CD4-positive, CD25-positive, alpha-beta regulatory T cell (primary cell): ENCODE data around the gene PITPNM1. TPM values are rescaled to one million over a fixed set of nuclear protein-coding genes. Genes with fewer than 3 reads are reported as not detected.

Experiments
- ATAC-seq, 2 donors: fragments of 150-1000 bp; cut with Tn5 transposase; one replicate each; pipeline ENCODE4 v1.10.0; 2021; ENCODE audit warnings: low read depth in 2 of 2, moderate number of reproducible peaks in 2 of 2, moderate library complexity in 1 of 2
- DNase-seq, 3 donors: peaks; one replicate each; pipeline versions ENCODE4 v3.0.0 to v3.0.0-alpha.2; 2012 to 2022; ENCODE audit warnings: mixed read lengths in 1 of 3
- H3K27ac ChIP-seq: one replicate; pipeline ENCODE4 v1.7.0; 2013; ENCODE audit warnings: mild to moderate bottlenecking, low read length; ENCODE audit not compliant: insufficient read depth, poor library complexity, severe bottlenecking
- H3K27me3 ChIP-seq: one replicate; pipeline ENCODE4 v1.7.0; 2013; ENCODE audit warnings: low read length; ENCODE audit not compliant: control insufficient read depth, insufficient read depth
- H3K36me3 ChIP-seq: one replicate; pipeline ENCODE4 v1.7.0; 2013; ENCODE audit warnings: mild to moderate bottlenecking, low read length, moderate library complexity; ENCODE audit not compliant: control insufficient read depth, insufficient read depth
- H3K4me1 ChIP-seq: 2 replicates; pipeline ENCODE4 v1.7.0; 2013; ENCODE audit warnings: mild to moderate bottlenecking, low read length; ENCODE audit not compliant: insufficient read depth, control insufficient read depth, poor library complexity, severe bottlenecking
- H3K4me3 ChIP-seq: one replicate; pipeline ENCODE4 v1.7.0; 2013; ENCODE audit warnings: low read depth, mild to moderate bottlenecking, low read length, moderate library complexity
- H3K9me3 ChIP-seq, 2 experiments: 1 replicate in 1 of 2; 2 replicates in 1 of 2; pipeline ENCODE4 v1.7.0; 2013; ENCODE audit warnings: low read length in 2 of 2, mild to moderate bottlenecking in 1 of 2, moderate library complexity in 1 of 2; ENCODE audit not compliant: control insufficient read depth in 2 of 2
- H3K27ac Mint-ChIP-seq, 3 donors: one replicate each; pipeline ENCODE4 v1.8.0; 2020 to 2022; ENCODE audit warnings: mild to moderate bottlenecking in 3 of 3, mixed read lengths in 3 of 3, moderate library complexity in 2 of 3
- H3K27me3 Mint-ChIP-seq: one replicate; pipeline ENCODE4 v1.8.0; 2022; ENCODE audit warnings: mild to moderate bottlenecking, mixed read lengths
- H3K36me3 Mint-ChIP-seq: one replicate; pipeline ENCODE4 v1.8.0; 2020; ENCODE audit warnings: mixed read lengths
- H3K4me1 Mint-ChIP-seq, 4 donors: one replicate each; pipeline ENCODE4 v1.8.0; 2020 to 2022; ENCODE audit warnings: mixed read lengths in 4 of 4, mild to moderate bottlenecking in 1 of 4
- H3K4me3 Mint-ChIP-seq, 4 donors: one replicate each; pipeline ENCODE4 v1.8.0; 2020 to 2022; ENCODE audit warnings: mild to moderate bottlenecking in 4 of 4, mixed read lengths in 4 of 4, moderate library complexity in 3 of 4
- H3K9me3 Mint-ChIP-seq, 7 donors: one replicate each; pipeline ENCODE4 v1.8.0; 2020 to 2022; ENCODE audit warnings: mixed read lengths in 7 of 7, mild to moderate bottlenecking in 3 of 7, moderate library complexity in 2 of 7
- polyA plus RNA-seq, 4 donors: library from polyadenylated mRNA; unstranded; fragments of 300-500 nt; fragmentation: Illumina TruSeq; gene quantifications; one replicate each; pipeline ENCODE4 v1.2.3, GENCODE V29; 2021
- total RNA-seq: library from RNA; stranded (reverse); gene quantifications from one replicate; pipeline ENCODE4 v1.2.3, GENCODE V29; 2022

PITPNM1 gene
- total and polyA plus RNA-seq, 5 donors from 2014 or later, result 15.7 to 116 (median 17.9) TPM

GRCh38 chr11:67505605-67506396 lies 638 bp upstream of the PITPNM1 start:
- peaks cover 49% of the 10 kb centered on the region for H3K4me1 ChIP-seq
- peaks cover 8 to 51% (median 34%) of the 10 kb centered on the region in 4 donors for H3K4me1 Mint-ChIP-seq
- DNase-seq (peak; percentile 84 to 92 (median 88)), ATAC-seq (peak; percentile 43 to 50)
- peaks cover 6% of the 10 kb centered on the region for H3K36me3 Mint-ChIP-seq
- H3K9me3 Mint-ChIP-seq, result no peaks in the 10 kb centered on the region
- no peaks in the 10 kb centered on the region for H3K9me3 ChIP-seq
- peak overlapping the region; percentile 98 for H3K27ac ChIP-seq
- peak overlapping the region; percentile 55 for H3K4me3 ChIP-seq
- peak overlapping the region; percentile 90 to 98 (median 94) for H3K4me3 Mint-ChIP-seq
- H3K36me3 ChIP-seq, result peaks cover 17% of the 10 kb centered on the region
- peaks cover 19% of the 10 kb centered on the region for H3K27me3 Mint-ChIP-seq
- peak overlapping the region; percentile 86 to 96 (median 94) for H3K27ac Mint-ChIP-seq
- H3K27me3 ChIP-seq, result peaks cover 3% of the 10 kb centered on the region

- Mint-ChIP-seq H3K4me3 (peak overlapping the region; percentile 90 to 94 (median 92)), H3K4me1 (peaks cover 10 to 53% (median 38%) of the 10 kb centered on the region in 4 donors), H3K27ac (peak overlapping the region in 2 of 3 donors; percentile 73 to 80), H3K36me3 (peaks cover 10% of the 10 kb centered on the region), H3K9me3 (no peaks in the 10 kb centered on the region), H3K27me3 (peaks cover 6% of the 10 kb centered on the region)
- peak overlapping the region; percentile 98 for H3K27ac ChIP-seq
- H3K4me3 ChIP-seq, result peak overlapping the region; percentile 53
- H3K4me1 ChIP-seq, result peaks cover 49% of the 10 kb centered on the region
- peaks cover 29% of the 10 kb centered on the region for H3K36me3 ChIP-seq
- no peaks in the 10 kb centered on the region for H3K9me3 ChIP-seq
- H3K27me3 ChIP-seq, result no peaks in the 10 kb centered on the region
- DNase-seq (peak; percentile 42 to 52 (median 43)), ATAC-seq (no peak)
Observed at GRCh38 chr11:67504005-67504949, 886 bp downstream of the PITPNM1 start.

GRCh38 chr11:67503119-67504004 lies 1.8 kb downstream of the PITPNM1 start:
- Mint-ChIP-seq H3K4me3 (peak overlapping the region; percentile 80 to 92 (median 88)), H3K27ac (peak overlapping the region; percentile 39 to 97 (median 78)), H3K9me3 (no peaks in the 10 kb centered on the region), H3K36me3 (peaks cover 10% of the 10 kb centered on the region), H3K27me3 (no peaks in the 10 kb centered on the region), H3K4me1 (peaks cover 10 to 45% (median 32%) of the 10 kb centered on the region in 4 donors)
- H3K27me3 ChIP-seq, result no peaks in the 10 kb centered on the region
- H3K4me3 ChIP-seq, result no peak overlapping the region
- peaks cover 32% of the 10 kb centered on the region for H3K36me3 ChIP-seq
- ATAC-seq, result no peak
- H3K4me1 ChIP-seq, result peaks cover 44% of the 10 kb centered on the region
- no peaks in the 10 kb centered on the region for H3K9me3 ChIP-seq
- H3K27ac ChIP-seq, result peak overlapping the region; percentile 47
- DNase-seq, result no peak

GRCh38 chr11:67502328-67502979 lies 2.7 kb downstream of the PITPNM1 start:
- no peaks in the 10 kb centered on the region for H3K27me3 ChIP-seq
- no peak overlapping the region for H3K4me3 ChIP-seq
- no peak overlapping the region for H3K27ac ChIP-seq
- Mint-ChIP-seq H3K27me3 (no peaks in the 10 kb centered on the region), H3K4me1 (peaks cover 10 to 45% (median 32%) of the 10 kb centered on the region in 4 donors), H3K36me3 (peaks cover 10% of the 10 kb centered on the region), H3K4me3 (peak overlapping the region; percentile 80 to 92 (median 88)), H3K27ac (peak overlapping the region in 2 of 3 donors; percentile 39 to 78), H3K9me3 (no peaks in the 10 kb centered on the region)
- DNase-seq (no peak), ATAC-seq (no peak)
- peaks cover 35% of the 10 kb centered on the region for H3K36me3 ChIP-seq
- H3K9me3 ChIP-seq, result no peaks in the 10 kb centered on the region
- H3K4me1 ChIP-seq, result peaks cover 39% of the 10 kb centered on the region

- Mint-ChIP-seq H3K27me3 (no peaks in the 10 kb centered on the region), H3K4me1 (peaks cover 10 to 40% (median 27%) of the 10 kb centered on the region in 4 donors), H3K9me3 (no peaks in the 10 kb centered on the region), H3K4me3 (peak overlapping the region in 2 of 4 donors; percentile 47 to 62), H3K36me3 (peaks cover 10% of the 10 kb centered on the region), H3K27ac (no peak overlapping the region)
- Histone ChIP-seq H3K27ac (no peak overlapping the region), H3K4me3 (no peak overlapping the region), H3K27me3 (no peaks in the 10 kb centered on the region), H3K9me3 (no peaks in the 10 kb centered on the region), H3K4me1 (peaks cover 33% of the 10 kb centered on the region), H3K36me3 (peaks cover 37% of the 10 kb centered on the region)
- no peak for DNase-seq
- no peak for ATAC-seq
Observed at GRCh38 chr11:67501854-67502253, 3.3 kb downstream of the PITPNM1 start.

- Histone ChIP-seq H3K9me3 (no peaks in the 10 kb centered on the region), H3K27ac (no peak overlapping the region), H3K27me3 (no peaks in the 10 kb centered on the region), H3K4me3 (no peak overlapping the region), H3K36me3 (peaks cover 44% of the 10 kb centered on the region), H3K4me1 (peaks cover 25% of the 10 kb centered on the region)
- Mint-ChIP-seq H3K4me1 (peaks cover 6 to 34% (median 21%) of the 10 kb centered on the region in 4 donors), H3K9me3 (no peaks in the 10 kb centered on the region), H3K36me3 (peaks cover 10% of the 10 kb centered on the region), H3K27ac (peak overlapping the region in 1 of 3 donors; percentile 50), H3K4me3 (peak overlapping the region in 3 of 4 donors; percentile 17 to 62 (median 54)), H3K27me3 (no peaks in the 10 kb centered on the region)
- ATAC-seq, result no peak
- no peak for DNase-seq
Observed at GRCh38 chr11:67500831-67501715, 4.1 kb downstream of the PITPNM1 start.
